Measurements from ENCODE around the gene UBA3. TPM values are rescaled to one million over a fixed set of nuclear protein-coding genes. Genes with fewer than 3 reads are reported as not detected.

Gene UBA3
- total RNA-seq, 1 donor from 2014 or later: 84.2 TPM

GRCh38 chr3:69012800-69013252 is 67.3 kb downstream of the UBA3 start:
- DNase-seq: peak; percentile 47
- peak overlapping the region; percentile 88 for H3K4me3 ChIP-seq
- TF ChIP-seq CTCF (IDR thresholded peaks at IDR 0.05; ENCODE audit: borderline replicate concordance): no peak
- no peaks in the 10 kb centered on the region for H3K9me3 ChIP-seq (replicated peaks)
- H3K27me3 ChIP-seq (ENCODE audit: low read depth): no peaks in the 10 kb centered on the region
- intact Hi-C loops (cut with micrococcal nuclease): no loop called here
- H3K36me3 ChIP-seq: peaks cover 21% of the 10 kb centered on the region
- peaks cover 52% of the 10 kb centered on the region for H3K4me1 ChIP-seq
- peak overlapping the region; percentile 99 for H3K27ac ChIP-seq (replicated peaks)

- H3K27ac ChIP-seq (replicated peaks): peak overlapping the region; percentile 99
Measured at GRCh38 chr3:69012100-69012799, 67.9 kb downstream of the UBA3 start.

GRCh38 chr3:69011096-69011730 is 69.0 kb downstream of the UBA3 start:
- no peaks in the 10 kb centered on the region for H3K9me3 ChIP-seq (replicated peaks)
- no peak for DNase-seq
- intact Hi-C loops (cut with micrococcal nuclease): no loop called here
- no peaks in the 10 kb centered on the region for H3K27me3 ChIP-seq (ENCODE audit: low read depth)
- TF ChIP-seq CTCF (IDR thresholded peaks at IDR 0.05; ENCODE audit: borderline replicate concordance): no peak
- peaks cover 37% of the 10 kb centered on the region for H3K36me3 ChIP-seq
- no peak overlapping the region for H3K27ac ChIP-seq (replicated peaks)
- no peak overlapping the region for H3K4me3 ChIP-seq
- peaks cover 52% of the 10 kb centered on the region for H3K4me1 ChIP-seq

More at GRCh38 chr3:69012100-69012799, 67.9 kb downstream of the UBA3 start:
- peaks cover 27% of the 10 kb centered on the region for H3K36me3 ChIP-seq
- H3K9me3 ChIP-seq (replicated peaks): no peaks in the 10 kb centered on the region
- H3K4me1 ChIP-seq: peaks cover 52% of the 10 kb centered on the region
- intact Hi-C loops (cut with micrococcal nuclease): no loop called here
- H3K4me3 ChIP-seq: peak overlapping the region; percentile 88
- peak; percentile 37 for DNase-seq
- no peaks in the 10 kb centered on the region for H3K27me3 ChIP-seq (ENCODE audit: low read depth)
- TF ChIP-seq CTCF (IDR thresholded peaks at IDR 0.05; ENCODE audit: borderline replicate concordance): no peak

GRCh38 chr3:69009559-69010410 is 70.4 kb downstream of the UBA3 start:
- DNase-seq: no peak
- H3K27me3 ChIP-seq (ENCODE audit: low read depth): no peaks in the 10 kb centered on the region
- peaks cover 52% of the 10 kb centered on the region for H3K36me3 ChIP-seq
- peaks cover 45% of the 10 kb centered on the region for H3K4me1 ChIP-seq
- no peaks in the 10 kb centered on the region for H3K9me3 ChIP-seq (replicated peaks)
- TF ChIP-seq CTCF (IDR thresholded peaks at IDR 0.05; ENCODE audit: borderline replicate concordance): no peak
- H3K27ac ChIP-seq (replicated peaks): peak overlapping the region; percentile 32
- H3K4me3 ChIP-seq: no peak overlapping the region
- intact Hi-C loops (cut with micrococcal nuclease): no loop called here

- H3K4me1 ChIP-seq: peaks cover 37% of the 10 kb centered on the region
- H3K9me3 ChIP-seq (replicated peaks): no peaks in the 10 kb centered on the region
- TF ChIP-seq CTCF (IDR thresholded peaks at IDR 0.05; ENCODE audit: borderline replicate concordance): no peak
- H3K27ac ChIP-seq (replicated peaks): peak overlapping the region; percentile 32
- intact Hi-C loops (cut with micrococcal nuclease): no loop called here
- peaks cover 60% of the 10 kb centered on the region for H3K36me3 ChIP-seq
- DNase-seq: no peak
- no peaks in the 10 kb centered on the region for H3K27me3 ChIP-seq (ENCODE audit: low read depth)
- H3K4me3 ChIP-seq: no peak overlapping the region
Measured at GRCh38 chr3:69008980-69009379, 71.2 kb downstream of the UBA3 start.
